SK-N-MC (cell line): ENCODE results near the gene ZNF81.

Source experiments
- EZH2 ChIP-seq: fragments of 200-600 bp; sonication (generic); IDR thresholded peaks from one replicate; pipeline ENCODE4 v1.6.1; 2017; ENCODE audit warnings: antibody characterized with exemption
- POLR2AphosphoS5 ChIP-seq: IDR thresholded peaks from 2 replicates; pipeline ENCODE4 v1.6.1; 2012; ENCODE audit warnings: mild to moderate bottlenecking, low read depth, low read length, borderline replicate concordance

- TF ChIP-seq EZH2: no peak
- TF ChIP-seq POLR2AphosphoS5: no peak
These were observed 65.5 kb downstream of the ZNF81 start for GRCh38 chrX:47902161-47902560.
